ENCODE data around the gene NTN1. TPM values are rescaled to one million over a fixed set of nuclear protein-coding genes. Genes with fewer than 3 reads are reported as not detected.

The NTN1 gene
- total RNA-seq, 2 experiments from 2014 or later: 1.2 to 1.3 TPM

DNA sequence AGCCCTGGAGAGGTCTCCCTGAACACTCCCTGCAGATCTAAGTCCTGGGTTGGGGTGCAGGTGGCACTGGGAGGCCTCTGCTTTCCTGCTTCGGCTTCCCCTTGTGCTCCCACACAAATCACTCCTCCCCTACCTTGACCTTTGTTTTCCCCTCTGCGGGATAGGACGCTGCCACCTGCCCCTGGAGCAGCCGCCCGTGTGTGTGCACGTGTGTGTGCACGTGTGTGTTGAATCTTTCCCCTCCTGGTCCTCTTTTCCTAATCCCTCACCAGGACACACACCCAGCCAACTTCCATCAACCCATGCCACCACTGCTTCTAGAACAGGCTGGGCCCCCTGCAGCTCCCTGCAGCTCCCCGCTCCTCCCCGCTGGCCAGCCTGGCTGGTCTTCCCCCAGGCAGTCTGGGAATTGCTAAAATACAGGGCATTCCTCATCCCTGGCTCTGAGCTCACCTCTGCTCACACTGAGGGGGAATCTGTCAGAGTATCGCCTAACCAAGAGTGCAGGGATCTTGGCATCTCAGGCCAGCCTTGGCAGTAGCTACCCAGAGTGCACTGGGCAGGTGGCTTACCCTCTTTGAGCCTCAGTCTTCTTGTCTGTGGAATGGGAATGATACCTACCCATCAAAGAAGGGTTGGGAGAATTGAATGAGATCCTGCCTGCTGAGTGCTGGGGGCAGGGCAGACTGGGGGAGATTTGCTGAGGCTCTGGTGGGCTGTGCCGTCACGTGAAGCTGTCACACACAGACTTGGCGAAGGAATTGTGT lies 198.5 kb downstream of the NTN1 start:
- Mint-ChIP-seq H3K9me3 (peaks cover 19% of the 10 kb centered on the region), H3K4me1 (ENCODE audit: low read depth) (no peaks in the 10 kb centered on the region), H3K4me3 (no peak overlapping the region), H3K27ac (no peak overlapping the region), H3K27me3 (no peaks in the 10 kb centered on the region), H3K36me3 (ENCODE audit: low read depth) (peaks cover 9% of the 10 kb centered on the region)
- DNase-seq: no peak
- POLR2A ChIA-PET: no interaction called here
- no peak for ATAC-seq
- TF ChIP-seq, protein P1, sequence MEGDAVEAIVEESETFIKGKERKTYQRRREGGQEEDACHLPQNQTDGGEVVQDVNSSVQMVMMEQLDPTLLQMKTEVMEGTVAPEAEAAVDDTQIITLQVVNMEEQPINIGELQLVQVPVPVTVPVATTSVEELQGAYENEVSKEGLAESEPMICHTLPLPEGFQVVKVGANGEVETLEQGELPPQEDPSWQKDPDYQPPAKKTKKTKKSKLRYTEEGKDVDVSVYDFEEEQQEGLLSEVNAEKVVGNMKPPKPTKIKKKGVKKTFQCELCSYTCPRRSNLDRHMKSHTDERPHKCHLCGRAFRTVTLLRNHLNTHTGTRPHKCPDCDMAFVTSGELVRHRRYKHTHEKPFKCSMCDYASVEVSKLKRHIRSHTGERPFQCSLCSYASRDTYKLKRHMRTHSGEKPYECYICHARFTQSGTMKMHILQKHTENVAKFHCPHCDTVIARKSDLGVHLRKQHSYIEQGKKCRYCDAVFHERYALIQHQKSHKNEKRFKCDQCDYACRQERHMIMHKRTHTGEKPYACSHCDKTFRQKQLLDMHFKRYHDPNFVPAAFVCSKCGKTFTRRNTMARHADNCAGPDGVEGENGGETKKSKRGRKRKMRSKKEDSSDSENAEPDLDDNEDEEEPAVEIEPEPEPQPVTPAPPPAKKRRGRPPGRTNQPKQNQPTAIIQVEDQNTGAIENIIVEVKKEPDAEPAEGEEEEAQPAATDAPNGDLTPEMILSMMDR (IDR thresholded peaks at IDR 0.05): no peak
- CTCF ChIA-PET: no interaction called here
- intact Hi-C loops (cut with micrococcal nuclease): no loop called here

DNA sequence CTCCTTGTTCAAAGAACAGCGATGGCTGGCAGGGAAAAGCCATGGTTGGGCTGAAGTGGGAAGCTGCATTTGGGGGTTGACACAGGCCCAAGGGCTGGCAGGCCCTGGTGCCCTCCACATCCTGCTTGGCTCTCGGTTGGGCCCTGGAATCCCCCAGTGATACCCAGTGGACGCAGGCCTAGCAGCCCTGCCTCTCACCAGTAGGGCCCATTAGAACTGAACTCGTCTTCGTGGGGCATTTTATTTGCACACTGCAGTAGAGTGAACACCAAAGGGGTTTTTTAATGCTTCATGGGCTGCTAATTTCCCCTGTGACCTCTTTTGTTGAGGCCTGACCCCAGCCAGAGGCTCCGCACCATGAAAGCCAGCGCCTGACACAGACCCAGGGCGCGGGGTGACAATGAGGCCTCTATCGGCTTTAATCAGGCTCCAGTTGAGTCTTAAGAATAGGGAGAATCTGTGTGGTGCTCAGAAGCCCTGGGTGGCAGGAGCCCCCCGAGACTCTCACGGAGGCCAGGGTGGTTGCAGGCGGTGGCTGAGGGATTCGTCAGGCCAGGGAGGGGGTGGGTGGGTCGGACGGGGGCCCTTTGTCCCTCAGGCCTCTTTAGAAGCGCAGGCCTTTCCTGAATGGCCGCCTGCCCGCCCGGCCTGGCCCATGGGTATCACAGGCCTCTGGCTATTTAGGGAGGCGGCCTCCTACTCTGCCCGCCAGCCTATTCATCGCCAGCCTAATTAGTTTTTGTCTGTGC lies 199.3 kb downstream of the NTN1 start:
- Mint-ChIP-seq H3K4me1 (ENCODE audit: low read depth) (no peaks in the 10 kb centered on the region), H3K27me3 (no peaks in the 10 kb centered on the region), H3K36me3 (ENCODE audit: low read depth) (peaks cover 6% of the 10 kb centered on the region), H3K27ac (no peak overlapping the region), H3K9me3 (peaks cover 14% of the 10 kb centered on the region), H3K4me3 (no peak overlapping the region)
- POLR2A ChIA-PET: no interaction called here
- CTCF ChIA-PET: no interaction called here
- intact Hi-C loops (cut with micrococcal nuclease): no loop called here
- DNase-seq: no peak
- TF ChIP-seq, protein P1 (IDR thresholded peaks at IDR 0.05): no peak
- no peak for ATAC-seq

DNA sequence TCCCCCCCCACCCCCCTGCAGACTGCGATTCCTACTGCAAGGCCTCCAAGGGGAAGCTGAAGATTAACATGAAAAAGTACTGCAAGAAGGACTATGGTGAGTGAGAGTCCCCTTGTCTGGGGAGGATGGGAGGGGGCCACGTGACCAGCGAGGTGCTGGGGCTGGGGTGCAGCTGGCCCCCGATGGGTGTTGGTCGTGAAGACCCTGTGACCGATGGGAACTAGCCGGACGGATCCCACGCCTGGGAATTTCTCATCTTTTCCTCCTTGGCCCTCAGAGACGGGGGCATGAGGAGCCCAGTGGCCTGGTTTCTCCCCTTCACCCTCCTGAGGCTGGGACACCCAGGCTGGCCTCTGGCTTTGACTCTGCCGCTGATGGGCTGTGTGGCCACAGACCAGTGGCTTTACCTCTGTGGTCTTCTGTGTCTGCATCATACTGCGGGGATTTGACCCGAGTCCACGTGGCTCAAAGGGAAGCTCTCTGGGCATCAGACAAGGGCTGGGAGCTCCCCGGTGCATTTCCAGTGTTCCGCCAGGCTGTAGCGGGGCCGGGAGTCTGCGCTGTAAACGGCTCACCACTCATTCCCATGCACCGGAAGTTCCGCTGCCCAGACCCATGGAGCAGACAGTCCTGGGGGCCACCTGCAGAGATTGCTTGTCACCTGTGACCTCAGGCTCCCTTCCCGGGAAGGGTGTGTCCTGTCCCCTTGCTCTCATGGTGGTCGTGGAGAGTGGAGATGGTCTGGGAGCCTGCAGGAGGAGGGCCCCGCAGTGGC lies 200.0 kb downstream of the NTN1 start:
- ATAC-seq (no peak), DNase-seq (no peak)
- Mint-ChIP-seq H3K36me3 (ENCODE audit: low read depth) (no peaks in the 10 kb centered on the region), H3K4me3 (no peak overlapping the region), H3K4me1 (ENCODE audit: low read depth) (no peaks in the 10 kb centered on the region), H3K9me3 (peaks cover 6% of the 10 kb centered on the region), H3K27ac (no peak overlapping the region), H3K27me3 (no peaks in the 10 kb centered on the region)
- intact Hi-C loops (cut with micrococcal nuclease): no loop called here
- CTCF ChIA-PET: no interaction called here
- TF ChIP-seq, protein P1 (IDR thresholded peaks at IDR 0.05): no peak
- POLR2A ChIA-PET: no interaction called here

DNA sequence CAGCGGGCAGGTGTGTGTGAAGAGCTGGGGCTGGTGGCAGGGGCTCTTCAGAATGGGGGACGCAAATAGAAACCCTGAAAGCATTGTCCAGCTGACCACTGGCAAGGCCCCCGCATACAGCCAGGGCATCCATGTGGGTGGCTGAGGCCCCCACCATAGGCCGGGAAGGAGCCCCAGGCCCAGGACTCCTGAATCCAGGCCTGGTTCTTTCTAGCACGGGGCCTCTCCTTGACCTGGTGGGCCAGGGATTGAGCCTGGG lies 200.5 kb downstream of the NTN1 start:
- ChIA-PET CTCF (no interaction called here), POLR2A (no interaction called here)

More for the DNA sequence above, 200.5 kb downstream of the NTN1 start:
- no peak overlapping the region for H3K27ac Mint-ChIP-seq
- TF ChIP-seq, protein P1 (IDR thresholded peaks at IDR 0.05): no peak
- DNase-seq (no peak), ATAC-seq (no peak)
- H3K9me3 Mint-ChIP-seq: peaks cover 3% of the 10 kb centered on the region
- intact Hi-C loops (cut with micrococcal nuclease): no loop called here
- no peaks in the 10 kb centered on the region for H3K36me3 Mint-ChIP-seq (ENCODE audit: low read depth)
- H3K27me3 Mint-ChIP-seq: no peaks in the 10 kb centered on the region
- no peak overlapping the region for H3K4me3 Mint-ChIP-seq
- peaks cover 3% of the 10 kb centered on the region for H3K4me1 Mint-ChIP-seq (ENCODE audit: low read depth)

Measured in activated CD8-positive, alpha-beta T cell treated with anti-CD3 and anti-CD28 coated beads for 36 hours (primary cell).